WTC11 (cell line): Measurements from ENCODE around the gene FBXO30. TPM values are rescaled to one million over a fixed set of nuclear protein-coding genes. Genes with fewer than 3 reads are reported as not detected.

Source experiments
- ATAC-seq: fragments of 200-7000 bp; cut with Tn5 transposase; 2 replicates; pipeline ENCODE4 v1.10.0; 2021; ENCODE audit warnings: mild to moderate bottlenecking, moderate library complexity
- CTCF ChIA-PET: fragments of 300-600 bp; sonication (Branson Sonifier 250); formaldehyde crosslinking; loops from one replicate; lab custom pipeline; 2021; ENCODE audit warnings: antibody characterized with exemption; lab: Charles Lee
- POLR2A ChIA-PET: fragments of 350-600 bp; sonication (Branson Sonifier 250); formaldehyde crosslinking; loops from one replicate; lab custom pipeline; 2021; ENCODE audit warnings: antibody characterized with exemption; lab: Charles Lee
- DNase-seq: peaks from one replicate; pipeline ENCODE4 v3.0.0; 2021; ENCODE audit warnings: low spot score
- H3K27ac Mint-ChIP-seq: 2 replicates; pipeline ENCODE4 v1.8.0; 2021; ENCODE audit warnings: mixed read lengths
- H3K27me3 Mint-ChIP-seq: 2 replicates; pipeline ENCODE4 v1.8.0; 2021; ENCODE audit warnings: low read depth, mild to moderate bottlenecking, moderate library complexity, mixed read lengths
- H3K36me3 Mint-ChIP-seq: 2 replicates; pipeline ENCODE4 v1.8.0; 2021; ENCODE audit warnings: mixed read lengths
- H3K4me1 Mint-ChIP-seq: 2 replicates; pipeline ENCODE4 v1.8.0; 2022; ENCODE audit warnings: mixed read lengths
- H3K4me3 Mint-ChIP-seq: 2 replicates; pipeline ENCODE4 v1.8.0; 2021; ENCODE audit warnings: mild to moderate bottlenecking, moderate library complexity, mixed read lengths
- H3K9me3 Mint-ChIP-seq: 2 replicates; pipeline ENCODE4 v1.8.0; 2021; ENCODE audit warnings: mixed read lengths
- ATF3 ChIP-seq: sonication (generic); formaldehyde crosslinking; conservative IDR thresholded peaks from 2 replicates; pipeline ENCODE4 v1.8.1; 2022; ENCODE audit warnings: mild to moderate bottlenecking, missing genetic modification reagents
- E2F5 ChIP-seq: sonication (generic); formaldehyde crosslinking; IDR thresholded peaks from 2 replicates; pipeline ENCODE4 v1.8.1; 2022; ENCODE audit warnings: mild to moderate bottlenecking, moderate library complexity, missing genetic modification reagents
- EMX1 ChIP-seq: fragments of 250-450 bp; sonication (Bioruptor Pico); IDR thresholded peaks from 2 replicates; pipeline ENCODE4 v1.8.0; 2021; ENCODE audit warnings: mild to moderate bottlenecking
- ESRRA ChIP-seq: sonication (generic); formaldehyde crosslinking; IDR thresholded peaks from 2 replicates; pipeline ENCODE4 v1.8.1; 2022; ENCODE audit warnings: mild to moderate bottlenecking, missing genetic modification reagents, borderline replicate concordance
- FOXK1 ChIP-seq: sonication (generic); formaldehyde crosslinking; IDR thresholded peaks from 2 replicates; pipeline ENCODE4 v1.8.0; 2022; ENCODE audit warnings: mild to moderate bottlenecking, moderate library complexity, missing genetic modification reagents
- GRHL2 ChIP-seq: fragments of 250-450 bp; sonication (Bioruptor Pico); IDR thresholded peaks from 2 replicates; pipeline ENCODE4 v1.8.0; 2022; ENCODE audit warnings: mild to moderate bottlenecking, moderate library complexity; ENCODE audit not compliant: insufficient replicate concordance, severe bottlenecking
- MAX ChIP-seq: sonication (generic); formaldehyde crosslinking; IDR thresholded peaks from 2 replicates; pipeline ENCODE4 v1.8.0; 2022; ENCODE audit warnings: mild to moderate bottlenecking, missing genetic modification reagents
- NFE2L1 ChIP-seq: sonication (generic); formaldehyde crosslinking; IDR thresholded peaks from 2 replicates; pipeline ENCODE4 v1.8.1; 2023; ENCODE audit warnings: missing genetic modification reagents
- NFYB ChIP-seq: sonication (generic); formaldehyde crosslinking; conservative IDR thresholded peaks from 2 replicates; pipeline ENCODE4 v1.8.0; 2022; ENCODE audit warnings: low read depth, missing genetic modification reagents
- PREB ChIP-seq: sonication (generic); formaldehyde crosslinking; IDR thresholded peaks from 2 replicates; pipeline ENCODE4 v1.8.1; 2022; ENCODE audit warnings: mild to moderate bottlenecking, missing genetic modification reagents, moderate library complexity, borderline replicate concordance
- TCF7 ChIP-seq: sonication (generic); formaldehyde crosslinking; IDR thresholded peaks from 2 replicates; pipeline ENCODE4 v1.8.0; 2022; ENCODE audit warnings: mild to moderate bottlenecking, low read depth, missing genetic modification reagents, moderate library complexity
- TEAD4 ChIP-seq: sonication (generic); formaldehyde crosslinking; IDR thresholded peaks from 2 replicates; pipeline ENCODE4 v1.8.0; 2022; ENCODE audit warnings: mild to moderate bottlenecking, missing genetic modification reagents
- TP53 ChIP-seq: sonication (generic); formaldehyde crosslinking; IDR thresholded peaks from 2 replicates; pipeline ENCODE4 v1.8.1; 2023; ENCODE audit warnings: mild to moderate bottlenecking, missing genetic modification reagents
- ZNF232 ChIP-seq: sonication (generic); formaldehyde crosslinking; IDR thresholded peaks from 2 replicates; pipeline ENCODE4 v1.8.0; 2022; ENCODE audit warnings: mild to moderate bottlenecking, missing genetic modification reagents
- ZNF263 ChIP-seq: sonication (generic); formaldehyde crosslinking; IDR thresholded peaks from 2 replicates; pipeline ENCODE4 v1.8.1; 2022; ENCODE audit warnings: low read depth, mild to moderate bottlenecking, moderate library complexity, missing genetic modification reagents
- ZNF423 ChIP-seq: fragments of 250-450 bp; sonication (Bioruptor Pico); IDR thresholded peaks from 2 replicates; pipeline ENCODE4 v2.1.2; 2022; ENCODE audit warnings: mild to moderate bottlenecking, moderate library complexity
- ZNF425 ChIP-seq: fragments of 250-450 bp; sonication (Bioruptor Pico); conservative IDR thresholded peaks from 2 replicates; pipeline ENCODE4 v1.9.0; 2021; ENCODE audit warnings: mild to moderate bottlenecking
- ZNF671 ChIP-seq: fragments of 250-450 bp; sonication (Bioruptor Pico); IDR thresholded peaks from 2 replicates; pipeline ENCODE4 v1.8.0; 2021; ENCODE audit warnings: mild to moderate bottlenecking
- total RNA-seq: library from RNA; stranded (reverse); gene quantifications from 3 replicates; pipeline ENCODE4 v1.2.3, GENCODE V29; 2021
- TF ChIP-seq, protein P1 (sequence below): fragments of 250-450 bp; sonication (Bioruptor Pico); IDR thresholded peaks from 2 replicates; pipeline ENCODE4 v1.9.0; 2021; ENCODE audit warnings: moderate library complexity, mild to moderate bottlenecking, inconsistent platforms, borderline replicate concordance
- TF ChIP-seq, protein P2 (sequence below): sonication (generic); formaldehyde crosslinking; IDR thresholded peaks from 2 replicates; pipeline ENCODE4 v1.8.0; 2023; ENCODE audit warnings: missing genetic modification reagents, mild to moderate bottlenecking, borderline replicate concordance
- TF ChIP-seq, protein P3 (sequence below): sonication (generic); formaldehyde crosslinking; IDR thresholded peaks from 2 replicates; pipeline ENCODE4 v1.8.0; 2022; ENCODE audit warnings: mild to moderate bottlenecking, missing genetic modification reagents

FBXO30 gene
- total RNA-seq, 1 experiment from 2014 or later, result 11.8 TPM

- TF ChIP-seq E2F5 (CRISPR knock-in tag), result no peak
Measured at GRCh38 chr6:145752638-145753037, 62.0 kb downstream of the FBXO30 start (continued).

GRCh38 chr6:145749632-145750031, 65.0 kb downstream of the FBXO30 start:
- Mint-ChIP-seq H3K27me3 (no peaks in the 10 kb centered on the region), H3K4me1 (no peaks in the 10 kb centered on the region), H3K9me3 (no peaks in the 10 kb centered on the region), H3K4me3 (no peak overlapping the region), H3K36me3 (no peaks in the 10 kb centered on the region), H3K27ac (no peak overlapping the region)
- ATAC-seq (no peak), DNase-seq (no peak)
- ChIA-PET POLR2A (no interaction called here), CTCF (no interaction called here)
- no peak for TF ChIP-seq PREB
- TF ChIP-seq NFE2L1, result no peak
- TF ChIP-seq GRHL2 (CRISPR knock-in tag), result no peak
- no peak for TF ChIP-seq ATF3 (CRISPR knock-in tag)
- TF ChIP-seq ESRRA, result no peak
- TF ChIP-seq NFYB, result no peak
- TF ChIP-seq TEAD4 (CRISPR knock-in tag), result no peak
- TF ChIP-seq FOXK1 (CRISPR knock-in tag), result no peak
- TF ChIP-seq, protein P1, sequence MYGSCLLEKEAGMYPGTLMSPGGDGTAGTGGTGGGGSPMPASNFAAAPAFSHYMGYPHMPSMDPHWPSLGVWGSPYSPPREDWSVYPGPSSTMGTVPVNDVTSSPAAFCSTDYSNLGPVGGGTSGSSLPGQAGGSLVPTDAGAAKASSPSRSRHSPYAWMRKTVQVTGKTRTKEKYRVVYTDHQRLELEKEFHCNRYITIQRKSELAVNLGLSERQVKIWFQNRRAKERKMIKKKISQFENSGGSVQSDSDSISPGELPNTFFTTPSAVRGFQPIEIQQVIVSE (CRISPR knock-in tag), result no peak
- no peak for TF ChIP-seq ZNF423

GRCh38 chr6:145745861-145746260, 68.7 kb downstream of the FBXO30 start:
- Mint-ChIP-seq H3K36me3 (no peaks in the 10 kb centered on the region), H3K9me3 (no peaks in the 10 kb centered on the region), H3K4me1 (peaks cover 3% of the 10 kb centered on the region; the same call in 1 of the 2 replicates), H3K27me3 (no peaks in the 10 kb centered on the region), H3K27ac (no peak overlapping the region), H3K4me3 (no peak overlapping the region)
- no peak for ATAC-seq
- ChIA-PET CTCF (no interaction called here), POLR2A (no interaction called here)
- no peak for DNase-seq
- TF ChIP-seq, protein P2, sequence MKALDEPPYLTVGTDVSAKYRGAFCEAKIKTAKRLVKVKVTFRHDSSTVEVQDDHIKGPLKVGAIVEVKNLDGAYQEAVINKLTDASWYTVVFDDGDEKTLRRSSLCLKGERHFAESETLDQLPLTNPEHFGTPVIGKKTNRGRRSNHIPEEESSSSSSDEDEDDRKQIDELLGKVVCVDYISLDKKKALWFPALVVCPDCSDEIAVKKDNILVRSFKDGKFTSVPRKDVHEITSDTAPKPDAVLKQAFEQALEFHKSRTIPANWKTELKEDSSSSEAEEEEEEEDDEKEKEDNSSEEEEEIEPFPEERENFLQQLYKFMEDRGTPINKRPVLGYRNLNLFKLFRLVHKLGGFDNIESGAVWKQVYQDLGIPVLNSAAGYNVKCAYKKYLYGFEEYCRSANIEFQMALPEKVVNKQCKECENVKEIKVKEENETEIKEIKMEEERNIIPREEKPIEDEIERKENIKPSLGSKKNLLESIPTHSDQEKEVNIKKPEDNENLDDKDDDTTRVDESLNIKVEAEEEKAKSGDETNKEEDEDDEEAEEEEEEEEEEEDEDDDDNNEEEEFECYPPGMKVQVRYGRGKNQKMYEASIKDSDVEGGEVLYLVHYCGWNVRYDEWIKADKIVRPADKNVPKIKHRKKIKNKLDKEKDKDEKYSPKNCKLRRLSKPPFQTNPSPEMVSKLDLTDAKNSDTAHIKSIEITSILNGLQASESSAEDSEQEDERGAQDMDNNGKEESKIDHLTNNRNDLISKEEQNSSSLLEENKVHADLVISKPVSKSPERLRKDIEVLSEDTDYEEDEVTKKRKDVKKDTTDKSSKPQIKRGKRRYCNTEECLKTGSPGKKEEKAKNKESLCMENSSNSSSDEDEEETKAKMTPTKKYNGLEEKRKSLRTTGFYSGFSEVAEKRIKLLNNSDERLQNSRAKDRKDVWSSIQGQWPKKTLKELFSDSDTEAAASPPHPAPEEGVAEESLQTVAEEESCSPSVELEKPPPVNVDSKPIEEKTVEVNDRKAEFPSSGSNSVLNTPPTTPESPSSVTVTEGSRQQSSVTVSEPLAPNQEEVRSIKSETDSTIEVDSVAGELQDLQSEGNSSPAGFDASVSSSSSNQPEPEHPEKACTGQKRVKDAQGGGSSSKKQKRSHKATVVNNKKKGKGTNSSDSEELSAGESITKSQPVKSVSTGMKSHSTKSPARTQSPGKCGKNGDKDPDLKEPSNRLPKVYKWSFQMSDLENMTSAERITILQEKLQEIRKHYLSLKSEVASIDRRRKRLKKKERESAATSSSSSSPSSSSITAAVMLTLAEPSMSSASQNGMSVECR, result no peak
- TF ChIP-seq, protein P3, sequence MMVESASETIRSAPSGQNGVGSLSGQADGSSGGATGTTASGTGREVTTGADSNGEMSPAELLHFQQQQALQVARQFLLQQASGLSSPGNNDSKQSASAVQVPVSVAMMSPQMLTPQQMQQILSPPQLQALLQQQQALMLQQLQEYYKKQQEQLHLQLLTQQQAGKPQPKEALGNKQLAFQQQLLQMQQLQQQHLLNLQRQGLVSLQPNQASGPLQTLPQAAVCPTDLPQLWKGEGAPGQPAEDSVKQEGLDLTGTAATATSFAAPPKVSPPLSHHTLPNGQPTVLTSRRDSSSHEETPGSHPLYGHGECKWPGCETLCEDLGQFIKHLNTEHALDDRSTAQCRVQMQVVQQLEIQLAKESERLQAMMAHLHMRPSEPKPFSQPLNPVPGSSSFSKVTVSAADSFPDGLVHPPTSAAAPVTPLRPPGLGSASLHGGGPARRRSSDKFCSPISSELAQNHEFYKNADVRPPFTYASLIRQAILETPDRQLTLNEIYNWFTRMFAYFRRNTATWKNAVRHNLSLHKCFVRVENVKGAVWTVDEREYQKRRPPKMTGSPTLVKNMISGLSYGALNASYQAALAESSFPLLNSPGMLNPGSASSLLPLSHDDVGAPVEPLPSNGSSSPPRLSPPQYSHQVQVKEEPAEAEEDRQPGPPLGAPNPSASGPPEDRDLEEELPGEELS (CRISPR knock-in tag), result no peak
- TF ChIP-seq ZNF263 (CRISPR knock-in tag) (no peak), TCF7 (CRISPR knock-in tag) (no peak), ZNF671 (CRISPR knock-in tag) (no peak), MAX (CRISPR knock-in tag) (no peak), TEAD4 (CRISPR knock-in tag) (no peak), ZNF232 (CRISPR knock-in tag) (no peak), TP53 (CRISPR knock-in tag) (no peak), EMX1 (CRISPR knock-in tag) (no peak), ZNF425 (no peak)
